GM19238 (cell line): ENCODE data around the gene KIAA0232.

ENCODE experiments used
- DNase-seq: peaks from one replicate; pipeline ENCODE4 v3.0.0; 2011; ENCODE audit warnings: low spot score; ENCODE audit not compliant: insufficient read length

KIAA0232 gene

DNA sequence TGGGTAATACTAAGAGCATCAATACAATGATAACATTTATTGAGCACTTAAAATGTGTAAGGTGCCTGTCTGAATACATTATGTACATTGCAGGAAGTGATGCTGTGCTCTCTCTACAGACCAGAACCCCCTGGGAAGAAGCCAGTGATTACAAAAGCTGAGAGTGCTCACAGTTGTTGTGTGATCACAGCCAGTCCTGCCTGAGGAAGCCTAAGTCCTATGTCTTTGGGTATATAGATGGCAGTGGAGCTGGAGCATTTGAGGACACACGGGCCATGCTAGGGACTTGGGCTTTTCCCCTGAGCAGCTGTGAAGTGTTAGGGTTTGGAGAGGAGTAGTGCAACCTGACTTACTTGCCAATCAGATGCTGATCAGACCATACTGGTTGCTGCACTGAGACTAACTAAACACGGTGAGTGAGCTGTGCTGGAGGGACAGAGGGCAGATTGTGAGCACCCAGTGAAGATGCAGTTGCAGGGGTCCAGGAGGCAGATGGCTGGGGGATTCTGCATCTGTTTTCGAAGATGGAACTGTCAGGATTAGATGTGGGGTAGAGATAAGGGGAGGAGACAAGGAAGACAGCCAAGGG, 66.3 kb downstream of the KIAA0232 start:
- no peak for DNase-seq

DNA sequence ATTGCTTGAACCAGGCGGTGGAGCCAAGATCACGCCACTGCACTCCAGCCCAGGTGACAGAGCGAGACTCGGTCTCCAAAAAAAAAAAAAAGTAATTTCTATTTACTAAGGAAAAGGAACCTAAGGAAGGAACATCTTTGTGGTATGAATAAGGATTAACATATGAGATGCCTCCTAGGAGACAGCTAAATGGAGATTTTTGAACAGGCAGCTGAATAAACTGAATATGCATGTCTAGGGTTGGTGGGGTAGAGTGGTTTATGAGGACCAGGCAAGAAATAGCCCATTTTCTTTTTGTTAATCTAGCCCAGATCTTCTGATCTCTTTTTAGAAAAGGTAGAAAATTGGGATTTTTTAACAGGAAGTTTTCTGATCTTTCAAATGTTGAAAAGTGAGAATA, 67.2 kb downstream of the KIAA0232 start:
- DNase-seq, result no peak

DNA sequence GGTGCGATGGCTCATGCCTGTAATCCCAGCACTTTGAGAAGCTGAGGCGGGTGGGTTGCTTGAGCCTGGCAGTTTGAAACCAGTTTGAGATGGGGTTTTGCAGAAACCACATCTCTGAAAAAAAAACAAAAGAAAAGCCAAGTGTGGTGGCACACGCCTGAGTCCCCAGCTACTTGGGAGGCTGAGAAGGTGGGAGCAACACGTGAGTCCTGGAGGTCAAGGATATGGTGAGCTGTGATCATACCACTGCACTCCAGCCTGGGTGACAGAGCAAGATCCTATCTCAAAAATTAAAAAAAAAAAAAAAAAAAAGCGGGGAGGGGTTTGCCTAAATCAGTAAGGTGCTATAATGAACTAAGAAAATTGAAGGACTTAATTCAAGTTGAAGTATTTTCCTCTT, 68.9 kb downstream of the KIAA0232 start:
- DNase-seq, result no peak

DNA sequence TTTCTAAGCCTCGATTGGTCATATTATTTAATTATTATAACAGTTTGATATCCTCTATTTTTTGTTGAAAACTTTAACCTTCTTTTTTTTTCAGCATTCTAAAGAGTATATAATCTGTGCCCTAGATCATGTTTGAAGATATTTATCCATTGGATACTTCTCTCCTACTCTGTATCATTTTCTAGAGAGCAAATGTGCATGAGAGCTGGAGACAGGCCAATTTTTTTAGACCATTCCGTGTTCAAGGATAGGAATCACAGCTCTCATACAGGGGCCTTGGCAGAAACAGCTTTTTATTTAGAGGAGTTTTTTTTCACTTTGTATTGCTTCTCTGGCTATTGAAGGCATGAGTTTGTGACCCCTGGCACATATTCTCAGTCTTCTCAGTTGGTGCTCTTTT, 69.4 kb downstream of the KIAA0232 start:
- no peak for DNase-seq

DNA sequence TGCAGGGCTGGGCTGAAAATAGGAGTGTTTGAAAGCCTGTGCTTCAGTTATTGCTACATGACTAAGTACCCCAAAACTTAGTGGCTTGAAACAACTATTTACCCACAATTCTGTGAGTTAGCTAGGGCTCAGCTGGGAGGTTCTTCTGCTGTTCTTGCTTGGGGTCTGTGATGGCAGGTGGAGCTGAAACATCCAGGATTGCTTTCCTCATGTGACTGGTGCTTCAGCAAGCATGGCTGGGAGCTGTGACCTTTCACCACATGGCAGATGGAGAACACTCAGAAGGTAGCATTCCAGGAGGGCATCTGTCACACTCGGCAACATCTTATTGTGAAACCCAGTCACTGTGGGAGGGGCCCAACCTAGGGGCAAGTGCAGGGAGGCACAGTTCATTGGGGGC, 70.1 kb downstream of the KIAA0232 start:
- DNase-seq, result no peak

- DNase-seq, result no peak
Observed at GRCh38 chr4:6854098-6854744, 71.7 kb downstream of the KIAA0232 start.

- DNase-seq, result peak; percentile 20
Observed at GRCh38 chr4:6855692-6856297, 73.3 kb downstream of the KIAA0232 start.

DNA sequence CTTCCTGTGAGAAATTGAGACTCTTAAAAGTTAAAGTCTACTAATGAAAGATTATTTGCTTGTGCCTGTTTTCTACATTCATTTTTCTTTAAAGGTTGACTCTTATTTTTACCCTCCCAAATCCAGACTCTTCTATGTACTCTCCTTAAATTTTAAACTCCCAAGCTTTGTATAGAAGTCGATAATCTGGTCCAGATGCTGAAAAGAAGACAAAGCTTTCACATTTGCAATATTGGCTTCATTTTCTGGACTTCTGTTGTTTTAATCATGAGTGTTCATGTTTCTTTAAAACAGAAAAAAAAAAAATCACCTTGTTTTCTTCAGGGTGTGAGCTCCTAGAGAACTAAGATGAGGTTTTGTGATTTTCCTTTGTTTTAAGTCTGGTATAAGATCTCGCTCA, 73.9 kb downstream of the KIAA0232 start:
- DNase-seq, result no peak

GRCh38 chr4:6857009-6857882, 74.7 kb downstream of the KIAA0232 start:
- no peak for DNase-seq

GRCh38 chr4:6858997-6859396, 76.5 kb downstream of the KIAA0232 start:
- no peak for DNase-seq

- DNase-seq, result no peak
Observed at GRCh38 chr4:6859543-6859942, 77.0 kb downstream of the KIAA0232 start.

GRCh38 chr4:6868386-6868785, 85.9 kb downstream of the KIAA0232 start:
- no peak for DNase-seq

DNA sequence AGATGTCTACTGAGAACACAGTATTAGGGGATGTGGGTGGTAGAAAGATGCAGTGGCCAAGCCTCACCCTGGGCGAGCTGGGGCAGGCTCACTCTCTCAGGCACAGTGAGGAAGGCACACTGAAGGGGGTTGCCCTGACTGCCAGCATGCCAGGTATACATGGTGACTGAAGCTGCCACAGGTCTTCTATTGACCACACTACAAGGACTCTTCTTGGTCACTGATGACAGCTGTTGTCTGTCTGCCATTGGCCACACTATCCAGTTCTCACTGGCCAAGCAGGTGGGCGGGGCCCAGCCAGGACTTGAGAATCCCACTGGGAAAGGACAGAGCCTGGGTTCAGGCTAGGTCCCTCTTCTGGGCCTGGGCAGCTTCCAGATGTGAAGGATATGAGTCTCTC, 87.4 kb downstream of the KIAA0232 start:
- DNase-seq, result no peak

DNA sequence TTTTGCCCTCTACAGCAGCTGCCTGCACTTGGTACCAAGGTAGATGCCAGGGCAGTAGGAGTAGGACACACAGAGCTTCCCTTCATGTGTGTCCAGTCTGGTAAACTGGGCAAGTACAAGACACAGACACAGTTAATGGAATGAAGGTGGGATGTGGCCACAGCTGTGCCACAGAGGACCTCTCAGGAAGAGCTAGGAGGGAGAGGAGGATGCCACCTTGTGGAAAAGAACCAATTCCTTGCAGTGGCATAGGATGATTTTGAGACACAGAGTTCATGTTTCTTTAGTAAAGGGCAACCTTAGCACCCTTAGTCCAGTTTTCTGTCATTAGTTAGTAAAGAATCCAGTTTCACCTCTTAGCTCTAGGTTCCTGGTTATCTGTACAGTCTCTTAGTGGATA, 90.8 kb downstream of the KIAA0232 start:
- no peak for DNase-seq

DNA sequence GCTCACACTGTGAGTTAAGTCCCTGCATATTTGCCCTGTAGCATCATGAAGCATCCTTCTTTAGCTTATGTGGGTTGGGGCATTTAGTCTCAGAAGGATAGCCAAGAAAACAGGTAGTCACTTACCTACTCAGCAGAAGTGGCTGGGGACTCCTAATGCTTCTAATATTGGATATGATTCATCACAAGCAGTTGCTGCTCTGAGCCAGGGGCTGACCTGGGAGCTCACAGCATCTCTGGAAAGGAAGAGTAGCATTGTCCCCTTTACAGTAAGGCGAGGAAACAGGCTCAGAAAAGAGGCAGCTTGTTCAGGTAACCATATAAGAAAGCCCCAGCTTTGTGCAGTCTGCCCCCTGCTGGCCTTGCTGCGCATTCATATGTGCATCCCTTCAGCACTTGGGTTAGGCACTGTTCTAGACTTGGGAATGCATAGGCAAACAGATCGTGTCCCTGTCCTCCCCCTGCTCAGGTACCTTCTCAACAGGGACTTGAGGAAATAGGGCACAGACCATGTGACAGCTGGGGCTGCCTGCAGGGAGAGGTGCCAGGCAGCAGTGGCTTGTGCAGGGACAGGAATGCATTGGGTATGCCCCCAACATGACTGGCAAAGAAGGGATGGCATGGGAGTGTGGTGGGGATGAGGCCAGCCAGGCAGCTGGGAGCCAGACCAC, 91.4 kb downstream of the KIAA0232 start:
- DNase-seq, result peak; percentile 47

GRCh38 chr4:6874981-6875380, 92.5 kb downstream of the KIAA0232 start:
- no peak for DNase-seq

GRCh38 chr4:6875431-6875831, 92.9 kb downstream of the KIAA0232 start:
- no peak for DNase-seq

DNA sequence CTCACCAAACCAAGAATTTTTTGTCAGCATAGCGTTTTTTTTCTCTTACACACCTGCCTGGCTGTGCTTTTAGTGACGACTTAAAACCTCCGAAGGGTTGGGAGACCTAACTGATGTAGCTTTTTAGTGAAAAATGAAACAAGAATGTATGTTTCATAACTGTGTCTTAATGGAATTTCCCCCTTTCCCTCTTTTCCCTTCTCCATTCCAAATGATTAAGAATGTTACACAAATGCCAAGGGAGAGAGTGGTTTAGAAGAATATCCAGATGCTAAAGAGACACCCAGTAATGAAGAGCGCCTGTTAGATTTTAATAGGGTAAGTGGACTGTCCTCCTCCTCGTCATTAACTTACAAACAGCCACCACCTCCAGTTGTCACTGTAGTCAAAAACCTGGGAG, 93.9 kb downstream of the KIAA0232 start:
- DNase-seq, result no peak

DNA sequence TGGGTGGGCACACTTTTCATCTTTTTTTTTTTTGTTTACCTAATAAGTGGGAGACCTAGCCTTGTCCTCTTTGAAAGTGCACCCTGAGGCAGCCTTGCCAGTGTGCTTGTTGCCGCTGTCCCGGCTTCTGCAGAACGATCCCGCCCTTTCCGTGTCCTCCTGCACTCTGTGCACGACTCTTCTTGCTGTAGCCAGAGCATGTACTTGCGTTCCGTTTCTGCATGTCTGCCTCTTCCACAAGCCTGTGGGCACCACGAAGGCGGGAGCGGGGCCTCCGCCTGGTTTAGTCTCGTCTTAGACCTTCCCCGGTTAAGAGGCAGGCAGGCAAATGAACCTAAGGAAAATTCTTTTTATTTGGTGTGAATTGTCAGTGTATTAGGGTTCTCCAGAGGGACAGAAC, 94.5 kb downstream of the KIAA0232 start:
- DNase-seq, result no peak

GRCh38 chr4:6878451-6879059, 96.0 kb downstream of the KIAA0232 start:
- no peak for DNase-seq

- no peak for DNase-seq
Observed at GRCh38 chr4:6880691-6881090, 98.2 kb downstream of the KIAA0232 start.
